ENCODE results near the gene LARP4. TPM values are rescaled to one million over a fixed set of nuclear protein-coding genes. Genes with fewer than 3 reads are reported as not detected.
"Not testable (repeated sequence)": the region's sequence is repeated elsewhere in the genome, so short reads cannot be mapped to it uniquely, and the experiment has no call there.

Gene LARP4
- total and polyA plus RNA-seq, 2 experiments from 2014 or later: 59.1 to 88.8 TPM

GRCh38 chr12:50422855-50423254, 22.2 kb downstream of the LARP4 start:
- not testable (repeated sequence) for H3K36me3 ChIP-seq (ENCODE audit: insufficient read depth); H3K27ac ChIP-seq (ENCODE audit: low read depth)
- H3K4me1 Mint-ChIP-seq: peaks cover 16% of the 10 kb centered on the region

GRCh38 chr12:50423342-50423741, 22.7 kb downstream of the LARP4 start:
- not testable (repeated sequence) for H3K9me3 Mint-ChIP-seq; H3K27ac Mint-ChIP-seq; ATAC-seq; H3K27ac ChIP-seq (ENCODE audit: low read depth); H3F3A ChIP-seq (replicated peaks; ENCODE audit: low read depth); H3K27me3 ChIP-seq (ENCODE audit: insufficient read depth); H3K9me2 ChIP-seq (ENCODE audit: insufficient read depth); H3K27me3 Mint-ChIP-seq (ENCODE audit: insufficient read depth, low read depth, poor library complexity); H3K4me3 ChIP-seq; H3K4me3 Mint-ChIP-seq; H2AFZ ChIP-seq; H3K4me2 ChIP-seq; DNase-seq (ENCODE audit: low spot score); H3K36me3 ChIP-seq (ENCODE audit: insufficient read depth)
- Histone ChIP-seq H3K79me2 (replicated peaks; ENCODE audit: insufficient read depth) (peaks cover 98% of the 10 kb centered on the region), H3K4me1 (ENCODE audit: insufficient read depth) (peaks cover 13% of the 10 kb centered on the region), H4K20me1 (replicated peaks; ENCODE audit: insufficient read depth) (peaks cover 51% of the 10 kb centered on the region)
- Mint-ChIP-seq H3K36me3 (ENCODE audit: low read depth) (peaks cover 13% of the 10 kb centered on the region), H3K4me1 (peaks cover 16% of the 10 kb centered on the region)

More at GRCh38 chr12:50422855-50423254, 22.2 kb downstream of the LARP4 start:
- peaks cover 50% of the 10 kb centered on the region for H4K20me1 ChIP-seq (replicated peaks; ENCODE audit: insufficient read depth)
- H3K27me3 Mint-ChIP-seq (ENCODE audit: insufficient read depth, low read depth, poor library complexity); H3K4me2 ChIP-seq; ATAC-seq; H2AFZ ChIP-seq; H3F3A ChIP-seq (replicated peaks; ENCODE audit: low read depth); H3K9me3 Mint-ChIP-seq; H3K9me2 ChIP-seq (ENCODE audit: insufficient read depth); H3K4me3 ChIP-seq; H3K4me3 Mint-ChIP-seq; DNase-seq (ENCODE audit: low spot score); H3K27me3 ChIP-seq (ENCODE audit: insufficient read depth); H3K27ac Mint-ChIP-seq: not testable (repeated sequence)
- H3K4me1 ChIP-seq (ENCODE audit: insufficient read depth): peaks cover 13% of the 10 kb centered on the region
- peaks cover 12% of the 10 kb centered on the region for H3K36me3 Mint-ChIP-seq (ENCODE audit: low read depth)
- peaks cover 98% of the 10 kb centered on the region for H3K79me2 ChIP-seq (replicated peaks; ENCODE audit: insufficient read depth)

GRCh38 chr12:50425589-50426258, 25.0 kb downstream of the LARP4 start:
- Histone ChIP-seq H3F3A (replicated peaks; ENCODE audit: low read depth) (0 out of 2 replicates have a peak, but pooled peaks cover 3% of the 10 kb centered on the region), H2AFZ (no peak overlapping the region), H3K27ac (ENCODE audit: low read depth) (peak overlapping the region; percentile 0; the same call in 1 of the 2 replicates), H3K27me3 (ENCODE audit: insufficient read depth) (no peaks in the 10 kb centered on the region), H3K79me2 (replicated peaks; ENCODE audit: insufficient read depth) (peaks cover 92% of the 10 kb centered on the region), H4K20me1 (replicated peaks; ENCODE audit: insufficient read depth) (peaks cover 31% of the 10 kb centered on the region), H3K4me1 (ENCODE audit: insufficient read depth) (peaks cover 13% of the 10 kb centered on the region), H3K36me3 (ENCODE audit: insufficient read depth) (peaks cover 26% of the 10 kb centered on the region), H3K9me2 (ENCODE audit: insufficient read depth) (no peaks in the 10 kb centered on the region), H3K4me2 (peak overlapping the region; percentile 69), H3K4me3 (peak overlapping the region; percentile 5)
- TF ChIP-seq POLR2AphosphoS5 (IDR thresholded peaks at IDR 0.05; ENCODE audit: low read depth): no peak
- Mint-ChIP-seq H3K27me3 (ENCODE audit: insufficient read depth, low read depth, poor library complexity) (no peaks in the 10 kb centered on the region), H3K27ac (peak overlapping the region; percentile 75), H3K9me3 (no peaks in the 10 kb centered on the region), H3K4me3 (peak overlapping the region; percentile 45), H3K4me1 (peaks cover 16% of the 10 kb centered on the region), H3K36me3 (ENCODE audit: low read depth) (peaks cover 28% of the 10 kb centered on the region)
- peak; percentile 98 for ATAC-seq
- DNase-seq (ENCODE audit: low spot score): peak; percentile 74

- H3K4me3 ChIP-seq; H3K4me3 Mint-ChIP-seq; H3K4me1 Mint-ChIP-seq; H3K27ac ChIP-seq (ENCODE audit: low read depth); H3K4me2 ChIP-seq; H3K27me3 Mint-ChIP-seq (ENCODE audit: insufficient read depth, low read depth, poor library complexity); H3K27ac Mint-ChIP-seq; H4K20me1 ChIP-seq (replicated peaks; ENCODE audit: insufficient read depth); H2AFZ ChIP-seq; H3K9me3 Mint-ChIP-seq; H3K4me1 ChIP-seq (ENCODE audit: insufficient read depth); H3K9me2 ChIP-seq (ENCODE audit: insufficient read depth); ATAC-seq; DNase-seq (ENCODE audit: low spot score); H3F3A ChIP-seq (replicated peaks; ENCODE audit: low read depth); H3K27me3 ChIP-seq (ENCODE audit: insufficient read depth): not testable (repeated sequence)
- peaks cover 78% of the 10 kb centered on the region for H3K36me3 Mint-ChIP-seq (ENCODE audit: low read depth)
- H3K36me3 ChIP-seq (ENCODE audit: insufficient read depth): peaks cover 70% of the 10 kb centered on the region
- peaks cover 42% of the 10 kb centered on the region for H3K79me2 ChIP-seq (replicated peaks; ENCODE audit: insufficient read depth)
These were observed 31.0 kb downstream of the LARP4 start for GRCh38 chr12:50431656-50432055.
